GM19099 (cell line): ENCODE results near the gene TRPV3.

Experiments used
- POLR2A ChIP-seq: IDR thresholded peaks from 3 replicates; pipeline ENCODE4 v1.6.1; 2011; ENCODE audit warnings: low read depth; ENCODE audit not compliant: insufficient read length; ENCODE audit errors: extremely low read depth

The TRPV3 gene

GRCh38 chr17:3585826-3586225 lies 28.2 kb upstream of the TRPV3 start:
- TF ChIP-seq POLR2A, result no peak

- no peak for TF ChIP-seq POLR2A
Measured at GRCh38 chr17:3583456-3583855, 25.8 kb upstream of the TRPV3 start.

DNA sequence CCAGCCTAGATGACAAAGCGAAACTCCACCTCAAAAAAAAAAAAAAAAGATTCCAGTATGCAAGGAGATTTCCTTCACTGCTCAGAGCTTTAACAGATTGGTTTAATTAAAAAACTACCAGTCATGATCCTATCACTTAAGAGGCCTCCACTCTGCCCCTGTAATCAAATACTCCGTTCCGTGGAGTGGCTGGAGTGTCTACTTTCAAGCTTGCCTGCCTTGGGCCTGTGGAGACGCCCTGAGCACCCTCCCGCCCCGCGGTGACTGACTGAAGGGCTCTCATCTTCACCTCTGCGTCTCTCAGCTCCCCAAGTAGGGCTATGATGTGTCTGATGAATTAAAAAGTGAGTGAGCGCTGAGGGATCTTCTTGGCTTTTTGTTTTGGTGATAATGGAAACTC lies 25.3 kb upstream of the TRPV3 start:
- TF ChIP-seq POLR2A, result no peak

GRCh38 chr17:3576970-3577369 lies 19.4 kb upstream of the TRPV3 start:
- TF ChIP-seq POLR2A, result no peak

DNA sequence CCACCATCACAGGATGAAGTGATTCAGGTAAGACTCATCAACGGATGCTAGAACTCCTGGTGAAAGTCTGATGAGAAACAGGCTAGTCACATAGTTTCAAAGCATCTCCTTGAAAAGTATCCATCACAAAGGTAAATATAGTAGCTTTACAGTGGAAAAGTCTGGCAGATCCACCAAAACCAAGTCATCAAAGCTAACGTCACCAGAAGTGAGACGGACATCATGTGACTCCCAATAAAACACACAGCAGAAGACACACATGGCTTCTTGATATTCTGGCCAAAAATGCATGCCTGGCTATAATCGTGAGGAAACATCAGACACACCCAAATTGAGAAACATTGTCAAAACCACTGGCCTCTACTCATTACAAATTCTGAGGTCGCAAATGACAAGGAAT lies 17.9 kb upstream of the TRPV3 start:
- no peak for TF ChIP-seq POLR2A

GRCh38 chr17:3574231-3574630 lies 16.6 kb upstream of the TRPV3 start:
- TF ChIP-seq POLR2A, result no peak

DNA sequence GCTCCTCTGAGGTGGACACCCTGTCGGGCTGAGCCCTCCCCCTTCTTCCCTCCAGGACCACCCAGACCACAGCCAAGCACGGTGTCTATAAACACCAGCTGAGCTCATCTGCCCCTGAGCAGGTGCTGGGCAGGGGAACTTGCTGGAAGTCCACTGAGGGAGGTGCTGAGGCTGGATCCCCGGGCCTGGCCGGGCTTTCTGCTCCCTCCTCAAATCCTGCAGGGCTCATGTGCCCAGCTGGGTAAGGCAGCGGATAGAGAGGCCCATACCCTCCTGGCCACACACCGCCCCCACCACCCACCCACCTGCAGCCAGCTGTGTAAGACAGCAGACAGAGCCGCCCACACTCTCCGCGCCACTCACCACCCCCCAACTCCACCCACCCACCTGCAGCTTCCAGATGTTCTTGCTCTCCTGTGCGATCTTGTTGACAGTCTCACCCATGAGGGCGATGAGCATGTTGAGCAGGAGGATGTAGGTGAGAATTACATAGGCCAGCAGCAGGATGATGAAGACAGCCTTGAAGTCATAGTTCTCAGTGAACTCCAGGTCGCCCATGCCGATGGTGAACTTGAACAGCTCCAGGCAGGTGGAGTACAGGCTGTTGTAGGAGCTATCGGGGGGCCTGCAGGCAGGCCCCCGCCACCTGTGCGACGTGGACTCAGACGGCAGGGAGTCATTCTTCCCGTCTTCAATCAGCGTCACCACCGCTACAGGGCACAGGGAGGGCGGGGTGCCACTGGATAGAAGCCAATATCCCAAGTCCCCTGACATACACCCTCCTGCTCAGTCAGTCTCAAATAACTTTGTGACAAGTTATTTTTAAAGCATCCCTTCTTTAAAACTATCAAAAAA lies 15.9 kb upstream of the TRPV3 start:
- no peak for TF ChIP-seq POLR2A

- no peak for TF ChIP-seq POLR2A
Measured at GRCh38 chr17:3572231-3572630, 14.6 kb upstream of the TRPV3 start.

GRCh38 chr17:3571043-3571900 lies 13.7 kb upstream of the TRPV3 start:
- no peak for TF ChIP-seq POLR2A

DNA sequence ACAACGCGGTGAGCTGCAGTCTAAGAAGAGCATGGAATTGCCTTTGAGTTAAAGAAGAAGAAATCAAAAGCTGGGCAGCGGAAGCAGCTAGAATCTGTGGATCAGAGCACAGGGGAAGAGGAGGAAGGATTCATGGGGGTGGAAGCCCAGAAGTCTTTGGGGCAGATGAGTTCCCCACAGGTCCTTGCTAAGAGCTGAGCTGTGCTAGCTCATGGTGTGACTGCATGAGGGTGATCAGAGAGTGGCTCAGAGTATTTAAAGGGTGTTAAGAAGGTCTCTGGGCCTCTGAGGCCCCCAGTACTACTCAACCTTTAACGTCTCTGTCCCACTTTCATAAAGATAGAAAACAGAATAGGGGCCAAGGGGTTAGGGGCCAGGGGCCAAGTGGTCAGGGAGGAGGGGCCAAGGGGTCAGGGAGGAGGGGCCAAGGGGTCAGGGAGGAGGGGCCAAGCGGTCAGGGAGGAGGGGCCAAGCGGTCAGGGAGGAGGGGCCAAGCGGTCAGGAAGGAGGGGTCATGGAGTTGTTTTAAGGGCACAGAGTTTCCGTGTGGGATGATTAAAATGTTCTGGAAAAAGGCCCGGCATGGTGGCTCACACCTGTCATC lies 12.0 kb upstream of the TRPV3 start:
- TF ChIP-seq POLR2A, result no peak

- no peak for TF ChIP-seq POLR2A
Measured at GRCh38 chr17:3566551-3566950, 8.9 kb upstream of the TRPV3 start.

DNA sequence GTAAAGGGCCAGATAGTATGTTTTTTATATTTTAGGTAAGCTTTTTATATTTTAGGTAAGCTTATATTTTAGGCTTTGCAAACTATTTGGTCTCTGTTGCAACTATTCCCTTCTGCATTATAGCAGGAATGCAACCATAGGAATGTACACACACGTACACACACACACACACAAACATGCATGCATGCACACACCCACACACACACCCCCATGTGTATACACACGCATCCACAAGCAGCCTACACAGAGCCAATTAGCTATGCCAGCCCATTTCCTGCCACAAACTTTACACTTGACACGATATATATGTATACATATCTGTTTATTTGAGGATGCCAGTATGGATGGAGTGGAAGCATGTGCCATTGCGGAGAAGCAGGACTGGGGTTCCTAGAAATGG lies 7.5 kb upstream of the TRPV3 start:
- no peak for TF ChIP-seq POLR2A

DNA sequence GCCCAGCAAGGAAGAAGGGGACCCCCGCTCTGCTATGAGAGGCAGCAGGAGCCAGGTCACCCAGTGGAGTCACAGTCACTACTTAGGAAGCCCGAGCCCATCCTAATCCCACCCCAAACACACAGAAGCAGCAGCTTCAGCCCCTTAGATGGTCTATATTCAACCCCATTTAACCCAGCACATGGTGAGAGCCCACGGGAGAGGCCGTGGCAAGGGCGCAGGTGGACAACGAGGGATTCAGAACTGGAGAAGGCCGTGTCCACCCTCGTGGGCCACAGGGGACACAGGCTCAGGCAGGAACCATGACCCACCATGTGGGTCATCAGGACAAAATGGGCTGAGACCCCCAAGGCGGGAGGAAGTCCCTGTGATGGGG lies 1.6 kb upstream of the TRPV3 start:
- no peak for TF ChIP-seq POLR2A

DNA sequence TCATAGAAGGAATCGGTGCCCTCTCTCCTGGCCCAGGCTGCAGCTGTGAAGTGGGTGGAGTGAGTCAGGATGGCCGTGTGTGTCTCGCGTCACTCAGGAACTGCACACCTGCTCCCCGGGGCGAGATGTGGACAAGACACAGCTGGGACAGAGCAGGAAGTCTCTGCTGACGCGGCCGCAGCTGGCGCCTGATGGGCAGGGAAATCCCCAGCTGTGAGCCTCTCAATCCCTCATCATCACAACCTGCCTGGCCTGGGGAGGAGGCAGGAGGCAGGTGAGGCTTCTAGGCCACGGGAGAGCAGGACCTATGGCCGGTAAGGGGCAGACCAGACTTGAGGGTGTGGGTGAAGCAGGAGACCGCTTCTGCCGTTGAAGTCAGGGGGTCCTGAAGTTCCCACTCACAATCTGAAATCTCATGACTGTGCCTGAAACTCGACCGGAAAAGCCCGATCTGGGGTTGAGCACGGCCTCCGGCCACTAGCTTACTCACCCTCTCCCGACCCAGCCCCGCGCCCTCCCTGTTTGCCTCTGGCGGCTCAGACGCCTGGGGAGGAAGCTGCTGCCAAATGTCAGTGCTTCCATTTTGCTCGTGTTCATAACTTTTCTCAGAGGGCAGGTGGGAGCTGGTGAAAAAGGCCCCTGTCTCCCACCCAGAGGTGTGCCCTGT lies 1.1 kb upstream of the TRPV3 start:
- TF ChIP-seq POLR2A, result peak; percentile 85

- no peak for TF ChIP-seq POLR2A
Measured at GRCh38 chr17:3556916-3557767, 470 bp downstream of the TRPV3 start.
